HuH-7.5 (cell line): ENCODE data around the gene PRPSAP1.

Source experiments
- DNase-seq: peaks from one replicate; pipeline ENCODE4 v3.0.0; 2011; ENCODE audit warnings: low spot score

PRPSAP1 gene

GRCh38 chr17:76383546-76384221, 30.0 kb upstream of the PRPSAP1 start:
- DNase-seq: peak; percentile 68

GRCh38 chr17:76382803-76383545, 29.3 kb upstream of the PRPSAP1 start:
- DNase-seq: peak; percentile 71

GRCh38 chr17:76382351-76382802, 28.7 kb upstream of the PRPSAP1 start:
- DNase-seq: peak; percentile 77

- no peak for DNase-seq
Measured at GRCh38 chr17:76381633-76382350, 28.1 kb upstream of the PRPSAP1 start.

GRCh38 chr17:76379646-76380376, 26.1 kb upstream of the PRPSAP1 start:
- DNase-seq: no peak

- no peak for DNase-seq
Measured at GRCh38 chr17:76379275-76379641, 25.5 kb upstream of the PRPSAP1 start.

GRCh38 chr17:76378548-76379274, 25.0 kb upstream of the PRPSAP1 start:
- no peak for DNase-seq

GRCh38 chr17:76376318-76377133, 22.8 kb upstream of the PRPSAP1 start:
- DNase-seq: peak; percentile 73

GRCh38 chr17:76371656-76372628, 18.2 kb upstream of the PRPSAP1 start:
- DNase-seq: no peak

- no peak for DNase-seq
Measured at GRCh38 chr17:76370261-76370993, 16.7 kb upstream of the PRPSAP1 start.

- no peak for DNase-seq
Measured at GRCh38 chr17:76369804-76370203, 16.1 kb upstream of the PRPSAP1 start.

- DNase-seq: no peak
Measured at GRCh38 chr17:76369379-76369778, 15.7 kb upstream of the PRPSAP1 start.

GRCh38 chr17:76368545-76368944, 14.8 kb upstream of the PRPSAP1 start:
- DNase-seq: no peak

- no peak for DNase-seq
Measured at GRCh38 chr17:76367642-76368041, 13.9 kb upstream of the PRPSAP1 start.

GRCh38 chr17:76366247-76366646, 12.5 kb upstream of the PRPSAP1 start:
- no peak for DNase-seq

- no peak for DNase-seq
Measured at GRCh38 chr17:76365256-76365903, 11.7 kb upstream of the PRPSAP1 start.

- DNase-seq: no peak
Measured at GRCh38 chr17:76363107-76363842, 9.6 kb upstream of the PRPSAP1 start.

- DNase-seq: no peak
Measured at GRCh38 chr17:76360461-76360860, 6.7 kb upstream of the PRPSAP1 start.
